ENCODE measurements around the gene CCDC88B. TPM values are rescaled to one million over a fixed set of nuclear protein-coding genes. Genes with fewer than 3 reads are reported as not detected.
"Not testable (repeated sequence)": the region's sequence is repeated elsewhere in the genome, so short reads cannot be mapped to it uniquely, and the experiment has no call there.

The CCDC88B gene
- polyA plus RNA-seq, 12 donors = 2.5 to 10.7 (median 3.4) TPM; not detected in 1

DNA sequence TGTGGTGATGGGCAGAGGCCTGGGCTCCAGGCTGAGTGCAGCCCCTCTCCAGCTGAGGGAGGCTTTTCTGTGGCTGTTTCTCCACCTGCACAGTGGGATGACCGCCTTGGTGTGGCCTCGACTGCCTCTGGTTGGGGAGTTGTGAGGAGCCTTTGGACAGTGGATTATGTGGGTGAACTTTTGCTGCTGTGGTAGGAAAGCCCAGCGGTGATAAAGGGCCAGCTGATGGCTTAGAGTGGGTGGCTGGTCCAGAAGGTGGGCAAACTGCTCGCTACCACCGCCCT lies 36.0 kb upstream of the CCDC88B start:
- no peak for DNase-seq

DNA sequence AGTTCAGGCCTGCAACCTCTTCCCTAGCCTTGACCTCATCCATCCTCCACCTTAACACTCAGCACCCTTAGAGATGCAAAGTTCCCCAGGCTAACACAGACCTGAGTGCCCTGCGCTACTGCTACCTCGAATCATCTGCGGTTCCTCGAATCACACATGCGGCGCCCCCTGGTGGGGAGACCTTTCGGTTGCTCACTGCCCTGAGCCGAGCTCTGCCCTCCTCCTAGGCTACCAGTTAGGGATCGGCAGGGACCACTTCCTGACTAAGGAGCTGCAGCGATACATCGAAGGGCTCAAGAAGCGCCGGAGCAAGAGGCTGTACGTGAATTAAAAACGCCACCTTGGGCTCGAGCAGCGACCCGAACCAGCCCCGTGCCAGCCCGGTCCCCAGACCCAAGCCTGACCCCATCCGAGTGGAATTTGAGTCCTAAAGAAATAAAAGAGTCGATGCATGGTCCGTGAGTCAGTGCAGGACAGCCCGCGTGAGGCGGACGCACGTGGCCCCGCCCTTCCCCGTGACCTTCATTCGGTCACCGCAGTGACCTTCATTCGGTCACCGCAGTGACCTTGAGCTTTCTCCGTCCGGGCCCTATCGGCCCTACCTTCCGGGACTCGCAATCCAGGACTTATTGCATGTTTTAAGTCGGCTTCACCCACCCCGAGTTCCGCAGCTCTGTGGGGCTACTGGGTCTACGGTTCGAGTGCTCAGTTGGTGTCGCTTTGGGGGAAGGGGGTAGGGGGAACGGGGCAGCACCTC lies 35.5 kb upstream of the CCDC88B start:
- DNase-seq = peak; percentile 85

DNA sequence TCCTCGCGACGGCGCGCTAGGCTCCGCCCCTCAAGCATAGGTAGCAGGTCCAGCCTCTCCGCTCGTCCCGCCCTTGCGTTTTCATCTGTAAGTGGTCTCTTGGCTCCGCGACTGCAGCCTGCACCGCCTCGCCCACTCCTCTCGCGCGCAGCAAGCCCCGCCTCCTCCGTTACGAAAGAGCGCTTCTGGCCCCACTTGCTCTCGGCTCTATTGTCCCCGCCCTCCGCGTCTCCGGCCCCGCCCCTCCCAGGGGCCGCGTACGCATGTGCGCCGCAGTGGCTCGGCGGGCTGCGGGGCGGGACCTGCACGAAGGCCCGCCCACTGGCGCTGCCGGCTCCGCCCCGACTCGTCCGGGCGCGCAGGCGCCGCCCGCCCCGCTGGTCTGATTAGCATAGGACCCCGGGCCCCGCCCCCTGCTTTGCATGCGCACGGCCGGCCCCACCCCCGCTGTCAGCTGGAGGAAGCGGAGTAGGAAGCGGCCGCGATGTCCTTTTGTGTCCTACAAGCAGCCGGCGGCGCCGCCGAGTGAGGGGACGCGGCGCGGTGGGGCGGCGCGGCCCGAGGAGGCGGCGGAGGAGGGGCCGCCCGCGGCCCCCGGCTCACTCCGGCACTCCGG lies 34.8 kb upstream of the CCDC88B start, which contains the start of gene ESRRA:
ESRRA (plus strand) TSS at position 450 of the 616 bp plus-strand sequence. CDS start 1,656 bp downstream, outside the sequence.
- DNase-seq = peak; percentile 97

DNA sequence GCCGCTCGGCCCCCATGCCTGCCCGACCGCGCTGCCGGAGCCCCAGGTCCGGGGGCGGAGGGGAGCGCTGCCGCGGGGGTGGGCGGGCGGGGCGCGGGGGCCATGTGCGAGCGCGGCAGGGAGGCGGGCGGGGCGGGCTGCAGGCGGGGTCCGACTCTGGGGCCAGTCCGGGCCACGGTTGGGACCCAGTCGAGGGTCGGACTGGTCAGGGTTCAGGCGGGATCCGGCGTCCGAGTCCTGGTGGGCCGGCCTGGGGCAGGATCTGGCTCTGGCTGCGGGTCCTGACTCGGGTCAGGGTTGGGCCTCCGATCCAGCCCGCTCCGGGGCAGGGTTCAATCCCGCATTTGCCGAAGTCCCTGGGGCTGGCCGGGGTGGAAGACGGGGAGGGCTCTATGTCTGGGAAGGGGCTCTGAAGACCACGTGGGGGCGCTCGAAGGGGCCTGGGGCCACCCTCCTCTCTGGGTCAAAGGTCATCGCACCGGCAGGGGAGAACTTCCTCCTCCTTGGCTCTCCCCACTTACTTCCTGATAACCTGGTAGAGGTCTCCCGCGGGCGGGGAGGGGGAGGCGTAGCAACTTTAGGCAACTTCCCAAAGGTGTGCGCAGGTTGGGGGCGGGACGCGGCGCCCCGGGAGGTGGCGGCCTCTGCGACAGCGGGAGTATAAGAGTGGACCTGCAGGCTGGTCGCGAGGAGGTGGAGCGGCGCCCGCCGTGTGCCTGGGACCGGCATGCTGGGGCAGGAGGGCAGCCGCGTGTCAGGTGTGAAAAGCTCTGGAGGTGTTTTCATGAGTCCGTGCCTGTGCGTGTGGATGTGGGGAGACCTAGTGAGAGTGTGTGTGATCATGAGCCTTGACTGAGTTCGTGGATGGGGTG lies 34.1 kb upstream of the CCDC88B start:
- DNase-seq = no peak

DNA sequence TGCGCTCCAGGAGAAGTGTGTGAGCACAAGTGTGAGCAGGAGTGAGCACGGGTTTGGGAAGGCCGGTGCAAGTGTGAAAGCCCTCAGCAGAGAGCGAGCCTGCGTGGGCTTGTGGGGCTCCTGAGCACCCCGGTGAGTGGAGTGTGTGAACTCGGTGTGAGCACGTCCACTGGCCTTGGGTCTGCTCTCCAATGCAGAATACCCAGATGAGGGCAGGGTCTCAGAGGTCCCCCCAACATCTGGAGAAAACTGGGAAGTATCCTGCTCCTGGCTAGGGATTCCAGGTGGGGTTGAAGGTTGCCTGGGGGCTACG lies 33.5 kb upstream of the CCDC88B start:
- DNase-seq = no peak

DNA sequence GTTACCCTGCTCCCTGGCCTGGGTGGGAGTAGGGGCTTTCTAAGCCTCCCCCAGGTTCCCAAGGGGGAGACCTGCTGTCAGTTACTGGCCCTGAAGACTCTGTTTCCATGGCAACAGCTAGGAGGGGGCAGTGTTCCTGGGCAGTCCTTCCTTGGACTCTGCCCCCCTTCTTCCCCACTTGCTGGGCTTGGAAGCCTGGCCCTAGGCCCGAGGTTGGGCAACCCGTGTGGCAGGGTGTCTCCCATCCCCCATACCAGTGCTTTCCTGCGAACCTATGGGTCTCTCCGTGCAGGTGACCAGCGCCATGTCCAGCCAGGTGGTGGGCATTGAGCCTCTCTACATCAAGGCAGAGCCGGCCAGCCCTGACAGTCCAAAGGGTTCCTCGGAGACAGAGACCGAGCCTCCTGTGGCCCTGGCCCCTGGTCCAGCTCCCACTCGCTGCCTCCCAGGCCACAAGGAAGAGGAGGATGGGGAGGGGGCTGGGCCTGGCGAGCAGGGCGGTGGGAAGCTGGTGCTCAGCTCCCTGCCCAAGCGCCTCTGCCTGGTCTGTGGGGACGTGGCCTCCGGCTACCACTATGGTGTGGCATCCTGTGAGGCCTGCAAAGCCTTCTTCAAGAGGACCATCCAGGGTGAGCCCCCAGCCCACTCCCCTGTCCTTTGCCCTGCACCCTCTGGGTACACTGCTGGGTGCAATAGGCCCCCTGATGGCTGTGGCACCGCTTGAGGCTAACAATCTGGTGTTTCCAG lies 33.0 kb upstream of the CCDC88B start:
- DNase-seq = no peak

DNA sequence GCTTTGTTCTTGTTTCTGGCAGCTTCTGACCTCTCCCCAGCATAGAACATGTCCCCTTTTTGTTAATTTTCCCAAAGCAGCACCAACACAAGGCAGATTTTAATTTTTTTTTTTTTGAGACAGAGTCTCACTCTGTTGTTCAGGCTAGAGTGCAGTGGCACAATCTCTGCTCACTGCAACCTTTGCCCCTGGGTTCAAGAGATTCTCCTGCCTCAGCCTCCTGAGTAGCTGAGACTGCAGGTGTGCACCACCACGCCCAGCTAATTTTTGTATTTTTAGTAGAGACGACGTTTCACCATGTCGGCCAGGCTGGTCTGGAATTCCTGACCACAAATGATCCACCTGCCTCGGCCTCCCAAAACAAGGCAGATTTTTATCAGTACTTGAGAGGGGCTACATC lies 32.2 kb upstream of the CCDC88B start:
- not testable (repeated sequence) for DNase-seq

DNA sequence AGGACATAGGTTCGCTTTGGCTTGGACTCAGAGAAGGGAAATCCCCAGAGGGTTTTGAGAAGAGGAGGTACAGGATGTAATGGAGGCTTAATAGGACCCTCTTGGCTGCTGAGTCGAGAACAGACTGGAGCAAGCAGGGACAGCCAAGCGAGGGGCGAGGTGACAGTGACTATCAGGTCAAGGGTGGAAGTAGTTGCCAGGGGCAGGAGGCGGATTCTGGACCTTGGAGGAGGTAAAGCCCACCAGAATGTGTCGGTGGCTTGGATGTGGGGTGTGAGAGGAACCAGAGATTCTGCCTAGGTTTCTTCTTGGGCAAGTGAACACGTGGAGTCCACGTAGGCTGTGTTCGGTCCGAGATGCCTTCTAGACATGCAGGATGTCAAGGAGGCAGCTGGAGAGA lies 27.1 kb upstream of the CCDC88B start:
- DNase-seq = no peak

DNA sequence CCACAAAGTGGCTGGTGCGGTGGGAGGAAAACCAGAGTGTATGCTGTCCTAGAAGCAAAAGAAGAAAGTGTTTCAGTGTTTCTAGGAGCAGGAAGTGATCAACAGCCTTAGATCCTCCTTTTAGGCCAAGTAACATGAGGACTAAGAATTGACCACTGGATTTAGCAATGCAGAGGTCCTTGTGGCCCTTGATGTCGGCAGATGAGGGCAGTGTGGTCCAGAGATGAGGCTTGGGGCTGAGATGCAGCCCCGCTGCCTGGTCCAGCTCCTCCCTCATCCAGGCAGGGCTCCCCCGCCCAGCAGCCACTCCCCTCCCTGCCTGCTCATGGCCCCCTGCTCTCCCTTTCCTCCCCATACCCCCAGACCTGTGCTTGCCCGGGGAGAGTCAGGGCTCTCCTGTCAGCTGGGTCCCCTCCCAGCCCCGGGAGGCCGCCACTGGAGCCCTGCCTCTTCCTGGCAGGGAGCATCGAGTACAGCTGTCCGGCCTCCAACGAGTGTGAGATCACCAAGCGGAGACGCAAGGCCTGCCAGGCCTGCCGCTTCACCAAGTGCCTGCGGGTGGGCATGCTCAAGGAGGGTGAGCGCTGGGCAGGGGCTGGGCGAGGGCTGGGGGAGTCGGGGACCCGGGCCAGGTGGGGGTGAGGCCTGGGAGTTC lies 26.4 kb upstream of the CCDC88B start:
- no peak for DNase-seq

DNA sequence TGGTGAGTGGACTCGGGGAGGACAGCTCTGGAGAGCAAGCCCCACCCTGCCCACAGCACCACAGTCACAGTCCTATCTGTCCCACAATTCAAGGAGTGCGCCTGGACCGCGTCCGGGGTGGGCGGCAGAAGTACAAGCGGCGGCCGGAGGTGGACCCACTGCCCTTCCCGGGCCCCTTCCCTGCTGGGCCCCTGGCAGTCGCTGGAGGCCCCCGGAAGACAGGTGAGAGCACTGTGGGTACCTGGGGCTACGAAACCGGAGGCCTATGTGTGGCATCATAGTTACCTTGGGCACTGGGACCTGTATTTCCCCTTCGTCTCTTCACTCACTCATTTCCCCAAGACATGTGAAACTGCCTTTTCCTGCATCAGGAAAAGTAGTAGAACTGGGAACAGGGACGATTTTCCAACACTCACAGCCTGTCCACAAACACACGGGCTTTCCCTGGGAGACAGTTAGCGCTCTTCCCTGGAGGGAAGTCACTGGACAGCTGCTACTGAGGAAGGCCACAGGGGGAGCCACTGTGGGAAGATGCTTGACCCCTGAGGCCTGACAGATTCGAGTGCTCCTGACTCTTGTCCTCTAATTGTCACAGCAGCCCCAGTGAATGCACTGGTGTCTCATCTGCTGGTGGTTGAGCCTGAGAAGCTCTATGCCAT lies 25.7 kb upstream of the CCDC88B start:
- DNase-seq = no peak

DNA sequence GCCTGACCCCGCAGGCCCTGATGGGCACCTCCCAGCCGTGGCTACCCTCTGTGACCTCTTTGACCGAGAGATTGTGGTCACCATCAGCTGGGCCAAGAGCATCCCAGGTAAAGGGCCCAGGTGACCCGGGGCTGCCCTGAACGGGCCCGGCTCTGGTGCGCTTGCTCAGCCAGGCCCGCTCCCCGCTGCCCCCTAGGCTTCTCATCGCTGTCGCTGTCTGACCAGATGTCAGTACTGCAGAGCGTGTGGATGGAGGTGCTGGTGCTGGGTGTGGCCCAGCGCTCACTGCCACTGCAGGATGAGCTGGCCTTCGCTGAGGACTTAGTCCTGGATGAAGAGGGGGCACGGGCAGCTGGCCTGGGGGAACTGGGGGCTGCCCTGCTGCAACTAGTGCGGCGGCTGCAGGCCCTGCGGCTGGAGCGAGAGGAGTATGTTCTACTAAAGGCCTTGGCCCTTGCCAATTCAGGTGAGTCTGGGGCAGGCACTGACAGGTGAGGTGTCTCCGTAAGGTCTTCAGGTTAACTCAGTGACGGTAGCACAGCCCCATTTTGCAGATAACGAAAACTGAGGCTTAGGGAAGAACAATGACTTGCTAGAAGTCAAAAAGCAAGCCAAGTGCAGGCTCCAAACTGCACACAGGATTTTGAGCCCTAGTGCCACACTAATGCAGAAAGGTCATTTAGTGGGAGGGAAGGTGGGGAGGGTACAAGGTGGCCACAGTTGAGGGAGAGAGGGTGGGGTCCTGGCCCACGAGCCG lies 25.0 kb upstream of the CCDC88B start:
- no peak for DNase-seq

DNA sequence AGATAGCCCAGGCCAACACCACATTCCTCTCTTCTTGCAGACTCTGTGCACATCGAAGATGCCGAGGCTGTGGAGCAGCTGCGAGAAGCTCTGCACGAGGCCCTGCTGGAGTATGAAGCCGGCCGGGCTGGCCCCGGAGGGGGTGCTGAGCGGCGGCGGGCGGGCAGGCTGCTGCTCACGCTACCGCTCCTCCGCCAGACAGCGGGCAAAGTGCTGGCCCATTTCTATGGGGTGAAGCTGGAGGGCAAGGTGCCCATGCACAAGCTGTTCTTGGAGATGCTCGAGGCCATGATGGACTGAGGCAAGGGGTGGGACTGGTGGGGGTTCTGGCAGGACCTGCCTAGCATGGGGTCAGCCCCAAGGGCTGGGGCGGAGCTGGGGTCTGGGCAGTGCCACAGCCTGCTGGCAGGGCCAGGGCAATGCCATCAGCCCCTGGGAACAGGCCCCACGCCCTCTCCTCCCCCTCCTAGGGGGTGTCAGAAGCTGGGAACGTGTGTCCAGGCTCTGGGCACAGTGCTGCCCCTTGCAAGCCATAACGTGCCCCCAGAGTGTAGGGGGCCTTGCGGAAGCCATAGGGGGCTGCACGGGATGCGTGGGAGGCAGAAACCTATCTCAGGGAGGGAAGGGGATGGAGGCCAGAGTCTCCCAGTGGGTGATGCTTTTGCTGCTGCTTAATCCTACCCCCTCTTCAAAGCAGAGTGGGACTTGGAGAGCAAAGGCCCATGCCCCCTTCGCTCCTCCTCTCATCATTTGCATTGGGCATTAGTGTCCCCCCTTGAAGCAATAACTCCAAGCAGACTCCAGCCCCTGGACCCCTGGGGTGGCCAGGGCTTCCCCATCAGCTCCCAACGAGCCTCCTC lies 24.1 kb upstream of the CCDC88B start:
- not testable (repeated sequence) for DNase-seq

DNA sequence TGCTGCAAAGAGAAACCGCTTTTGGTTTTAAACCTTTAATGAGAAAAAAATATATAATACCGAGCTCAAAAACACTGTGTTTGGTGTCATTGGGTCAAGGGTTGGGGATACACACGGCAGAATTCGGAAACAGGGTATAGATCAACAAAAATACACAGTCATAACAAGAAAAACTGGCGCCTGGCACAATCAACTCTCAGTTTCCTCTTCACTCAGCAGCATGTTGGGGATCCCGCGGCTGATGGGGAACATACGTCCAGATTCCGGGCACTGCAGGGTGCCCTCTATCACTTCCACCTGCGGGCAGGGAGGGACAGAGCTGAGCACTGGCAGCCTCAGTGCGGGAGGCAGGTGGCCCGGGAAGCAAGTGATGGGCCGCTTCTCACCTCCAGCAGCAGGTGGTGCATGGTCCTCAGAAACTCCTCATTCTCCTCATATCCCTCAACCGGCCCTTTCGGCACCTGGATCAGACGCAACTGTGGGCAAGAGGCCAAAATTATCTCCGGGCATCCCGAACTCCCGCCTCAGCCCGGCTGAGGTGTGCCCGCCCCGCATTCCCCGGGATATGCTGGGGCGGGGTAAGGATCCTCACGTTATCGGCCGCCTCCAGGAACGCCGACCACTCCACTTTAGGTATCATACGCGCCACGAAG lies 23.2 kb upstream of the CCDC88B start:
- no peak for DNase-seq

DNA sequence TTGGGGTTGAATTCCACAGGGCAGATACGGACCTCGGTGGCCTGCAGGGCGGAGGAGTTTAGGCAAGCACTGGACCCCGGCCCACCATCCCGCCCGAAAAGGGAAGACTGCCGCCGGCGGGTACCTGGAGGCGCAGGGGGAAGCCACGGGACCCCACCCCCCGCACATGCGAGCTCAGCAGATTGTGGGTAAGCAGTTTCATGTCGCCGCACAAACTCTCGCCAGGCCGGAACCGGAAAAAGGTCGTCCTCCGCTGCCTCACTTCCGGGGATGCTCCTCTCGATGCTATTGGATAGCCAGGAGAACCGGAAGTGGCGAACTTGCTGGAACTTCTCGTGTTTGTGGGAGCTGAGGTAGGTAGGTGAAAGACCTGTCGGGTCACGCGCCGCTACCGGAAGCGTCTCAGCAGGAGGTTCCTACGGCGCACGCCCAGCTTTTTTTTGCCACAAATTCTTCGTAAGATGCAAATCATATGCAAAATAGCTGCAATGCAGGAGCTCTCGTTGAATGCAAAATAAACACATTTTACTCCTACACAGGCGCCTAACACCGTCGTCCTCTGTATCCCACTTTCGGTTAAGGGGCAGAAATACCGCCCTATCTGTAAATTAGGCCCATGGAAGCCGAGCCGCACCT lies 22.6 kb upstream of the CCDC88B start, which contains the start of gene TRMT112:
TRMT112 (minus strand) TSS at position 235 of the 636 bp plus-strand sequence; CDS start at position 202, 33 bp downstream.
- DNase-seq = peak; percentile 97

DNA sequence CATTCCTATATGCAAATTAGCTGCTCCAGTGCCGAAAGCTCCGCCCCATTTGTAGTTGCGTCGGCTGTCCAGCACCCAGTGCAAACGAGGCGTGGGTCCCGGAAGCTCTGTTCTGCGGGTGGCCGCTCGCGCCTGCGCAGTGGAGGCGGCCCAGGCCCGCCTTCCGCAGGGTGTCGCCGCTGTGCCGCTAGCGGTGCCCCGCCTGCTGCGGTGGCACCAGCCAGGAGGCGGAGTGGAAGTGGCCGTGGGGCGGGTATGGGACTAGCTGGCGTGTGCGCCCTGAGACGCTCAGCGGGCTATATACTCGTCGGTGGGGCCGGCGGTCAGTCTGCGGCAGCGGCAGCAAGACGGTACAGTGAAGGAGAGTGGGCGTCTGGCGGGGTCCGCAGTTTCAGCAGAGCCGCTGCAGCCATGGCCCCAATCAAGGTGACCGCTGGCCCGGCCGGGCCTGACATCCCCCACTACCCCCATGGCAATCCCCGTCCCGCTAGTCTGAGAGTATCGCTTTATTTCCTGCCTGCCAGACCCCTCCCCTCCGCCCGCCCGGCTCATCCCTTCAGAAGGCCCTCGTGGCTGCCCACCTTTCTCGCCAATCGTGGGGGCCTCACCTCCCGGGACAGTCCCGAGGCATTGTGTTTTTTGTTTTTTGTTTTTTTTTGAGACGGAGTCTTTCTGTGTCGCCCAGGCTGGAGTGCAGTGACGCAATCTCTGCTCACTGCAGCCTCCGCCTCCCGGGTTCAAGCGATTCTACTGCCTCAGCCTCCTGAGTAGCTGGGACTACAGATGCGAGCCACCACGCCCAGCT lies 21.8 kb upstream of the CCDC88B start, which contains the start of gene PRDX5:
PRDX5 (plus strand) TSS at position 161 of the 805 bp plus-strand sequence; CDS start at position 256, 95 bp downstream.
- peak; percentile 97 for DNase-seq

DNA sequence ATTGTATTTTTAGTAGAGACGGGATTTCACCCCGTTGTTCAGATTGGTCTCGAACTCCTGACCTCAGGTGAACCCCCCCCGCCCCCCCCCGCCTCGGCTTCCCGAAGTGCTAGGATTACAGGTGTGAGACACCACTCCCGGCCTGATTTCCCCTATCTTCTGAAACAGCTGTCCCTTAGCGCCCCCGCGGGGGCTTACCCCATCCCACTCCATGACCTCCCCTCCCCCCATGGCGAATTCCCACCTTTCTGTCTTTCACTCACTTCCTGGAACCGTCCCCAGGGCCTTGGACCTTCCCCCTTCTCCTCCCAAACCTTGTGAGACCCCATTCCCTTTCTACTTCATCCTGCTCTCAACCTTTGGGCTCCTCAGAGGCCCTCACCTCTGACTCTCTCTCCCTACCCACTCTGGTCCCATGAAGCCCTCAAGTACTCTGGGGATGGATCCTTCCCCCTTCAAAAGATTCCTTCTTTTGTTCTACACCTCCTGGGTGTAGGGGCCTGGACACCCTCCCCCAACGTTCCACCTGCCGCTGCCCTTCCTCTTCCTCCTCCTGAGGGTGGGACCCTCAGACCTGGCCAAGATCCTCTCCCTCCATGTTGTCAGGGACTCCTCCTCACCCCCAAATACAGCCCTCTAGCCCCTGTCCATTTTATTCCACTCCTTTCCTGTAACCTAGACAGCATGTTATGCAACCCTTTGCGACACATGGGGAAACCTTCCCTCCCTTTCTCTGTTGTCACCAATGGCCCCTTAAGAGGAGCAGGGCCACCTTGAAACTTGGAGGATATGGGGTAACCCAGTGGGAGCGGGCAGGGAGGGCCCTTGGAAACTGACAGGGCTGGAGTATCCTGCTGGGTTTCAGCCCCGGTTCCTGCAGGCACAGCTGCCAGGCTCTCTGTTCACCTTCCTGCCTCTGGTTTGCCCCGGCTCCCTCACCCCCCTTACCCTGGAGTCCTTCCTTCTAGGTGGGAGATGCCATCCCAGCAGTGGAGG lies 20.9 kb upstream of the CCDC88B start:
- no peak for DNase-seq
